ENCODE measurements around the gene NCS1.

Gene NCS1

GRCh38 chr9:130199605-130200004, 27.4 kb downstream of the NCS1 start:
- Histone ChIP-seq H3K4me2 (ENCODE audit: low read length) (no peak overlapping the region), H3K27ac (ENCODE audit: low read depth, low read length) (no peak overlapping the region), H3K4me3 (ENCODE audit: low read length) (no peak overlapping the region), H3K9me2 (replicated peaks; ENCODE audit: control insufficient read depth, low read length) (no peaks in the 10 kb centered on the region), H3F3A (ENCODE audit: control insufficient read depth, insufficient read depth) (no peaks in the 10 kb centered on the region), H3K4me1 (ENCODE audit: control insufficient read depth, low read length) (no peaks in the 10 kb centered on the region), H3K36me3 (ENCODE audit: control insufficient read depth, low read length) (no peaks in the 10 kb centered on the region), H3K9me3 (ENCODE audit: control insufficient read depth, insufficient read depth, low read length) (no peaks in the 10 kb centered on the region), H3K27me3 (ENCODE audit: control insufficient read depth, low read length) (peaks cover 3% of the 10 kb centered on the region; the same call in 1 of the 2 replicates), H4K20me1 (ENCODE audit: control insufficient read depth, insufficient read depth, low read depth, low read length) (no peaks in the 10 kb centered on the region), H3K79me2 (ENCODE audit: control insufficient read depth, low read length) (no peaks in the 10 kb centered on the region)
- TF ChIP-seq CTCF (IDR thresholded peaks at IDR 0.05; ENCODE audit: low read depth, low read length, poor library complexity, severe bottlenecking) = no peak
- no peak for TF ChIP-seq EZH2phosphoT487 (IDR thresholded peaks at IDR 0.05; ENCODE audit: borderline replicate concordance, low read length)

- H3F3A ChIP-seq (ENCODE audit: control insufficient read depth, insufficient read depth) = no peaks in the 10 kb centered on the region
- H3K9me3 ChIP-seq (ENCODE audit: control insufficient read depth, insufficient read depth, low read length) = no peaks in the 10 kb centered on the region
- H3K4me3 ChIP-seq (ENCODE audit: low read length) = no peak overlapping the region
- H3K36me3 ChIP-seq (ENCODE audit: control insufficient read depth, low read length) = no peaks in the 10 kb centered on the region
- no peak for TF ChIP-seq EZH2phosphoT487 (IDR thresholded peaks at IDR 0.05; ENCODE audit: borderline replicate concordance, low read length)
- no peak for TF ChIP-seq CTCF (IDR thresholded peaks at IDR 0.05; ENCODE audit: low read depth, low read length, poor library complexity, severe bottlenecking)
- H3K79me2 ChIP-seq (ENCODE audit: control insufficient read depth, low read length) = no peaks in the 10 kb centered on the region
- no peak overlapping the region for H3K27ac ChIP-seq (ENCODE audit: low read depth, low read length)
- no peaks in the 10 kb centered on the region for H3K4me1 ChIP-seq (ENCODE audit: control insufficient read depth, low read length)
- no peaks in the 10 kb centered on the region for H3K27me3 ChIP-seq (ENCODE audit: control insufficient read depth, low read length)
- H3K9me2 ChIP-seq (replicated peaks; ENCODE audit: control insufficient read depth, low read length) = no peaks in the 10 kb centered on the region
- H4K20me1 ChIP-seq (ENCODE audit: control insufficient read depth, insufficient read depth, low read depth, low read length) = no peaks in the 10 kb centered on the region
- H3K4me2 ChIP-seq (ENCODE audit: low read length) = no peak overlapping the region
These were observed 28.0 kb downstream of the NCS1 start for GRCh38 chr9:130200038-130200849.

GRCh38 chr9:130201399-130201873, 29.2 kb downstream of the NCS1 start:
- Histone ChIP-seq H3K36me3 (ENCODE audit: control insufficient read depth, low read length) (no peaks in the 10 kb centered on the region), H3K27me3 (ENCODE audit: control insufficient read depth, low read length) (no peaks in the 10 kb centered on the region), H3K4me1 (ENCODE audit: control insufficient read depth, low read length) (no peaks in the 10 kb centered on the region), H4K20me1 (ENCODE audit: control insufficient read depth, insufficient read depth, low read depth, low read length) (no peaks in the 10 kb centered on the region), H3F3A (ENCODE audit: control insufficient read depth, insufficient read depth) (no peaks in the 10 kb centered on the region), H3K9me3 (ENCODE audit: control insufficient read depth, insufficient read depth, low read length) (no peaks in the 10 kb centered on the region), H3K9me2 (replicated peaks; ENCODE audit: control insufficient read depth, low read length) (no peaks in the 10 kb centered on the region), H3K4me3 (ENCODE audit: low read length) (no peak overlapping the region), H3K79me2 (ENCODE audit: control insufficient read depth, low read length) (no peaks in the 10 kb centered on the region), H3K27ac (ENCODE audit: low read depth, low read length) (no peak overlapping the region), H3K4me2 (ENCODE audit: low read length) (no peak overlapping the region)
- no peak for TF ChIP-seq EZH2phosphoT487 (IDR thresholded peaks at IDR 0.05; ENCODE audit: borderline replicate concordance, low read length)
- TF ChIP-seq CTCF (IDR thresholded peaks at IDR 0.05; ENCODE audit: low read depth, low read length, poor library complexity, severe bottlenecking) = no peak

Measured in DOHH2 (cell line).